ENCODE data around the gene ZNF2.

ZNF2 gene

GRCh38 chr2:95204396-95204795 lies 38.8 kb downstream of the ZNF2 start:
- in situ Hi-C loops (cut with MboI; ENCODE audit: low sequenced_read_pairs) = no loop called here

GRCh38 chr2:95206096-95206495 lies 40.5 kb downstream of the ZNF2 start:
- in situ Hi-C loops (cut with MboI; ENCODE audit: low sequenced_read_pairs) = no loop called here

- in situ Hi-C loops (cut with MboI; ENCODE audit: low sequenced_read_pairs) = no loop called here
Observed at GRCh38 chr2:95207111-95207961, 41.7 kb downstream of the ZNF2 start, which contains the start of gene ZNF892. TSS of gene ZNF892 (plus strand) at chr2:95207521. CDS start at chr2:95207816, 295 bp downstream.

- in situ Hi-C loops (cut with MboI; ENCODE audit: low sequenced_read_pairs) = no loop called here
Observed at GRCh38 chr2:95208106-95208505, 42.5 kb downstream of the ZNF2 start.

DNA sequence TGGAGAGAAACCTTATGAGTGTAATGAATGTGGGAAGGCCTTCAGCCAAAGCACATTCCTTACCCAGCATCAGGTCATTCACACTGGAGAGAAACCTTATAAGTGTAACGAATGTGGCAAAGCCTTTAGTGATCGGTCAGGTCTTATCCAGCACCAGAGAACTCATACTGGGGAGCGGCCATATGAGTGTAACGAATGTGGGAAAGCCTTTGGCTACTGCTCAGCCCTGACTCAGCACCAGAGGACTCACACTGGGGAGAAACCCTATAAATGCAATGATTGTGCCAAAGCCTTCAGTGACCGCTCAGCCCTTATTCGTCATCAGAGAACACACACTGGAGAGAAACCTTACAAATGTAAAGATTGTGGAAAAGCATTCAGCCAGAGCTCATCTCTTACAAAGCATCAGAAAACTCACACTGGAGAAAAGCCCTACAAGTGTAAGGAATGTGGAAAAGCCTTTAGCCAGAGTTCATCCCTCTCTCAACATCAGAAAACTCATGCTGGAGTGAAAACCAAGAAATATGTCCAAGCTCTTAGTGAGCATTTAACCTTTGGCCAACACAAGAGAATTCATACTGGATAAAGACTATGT lies 49.5 kb downstream of the ZNF2 start:
- in situ Hi-C loops (cut with MboI; ENCODE audit: low sequenced_read_pairs) = no loop called here

DNA sequence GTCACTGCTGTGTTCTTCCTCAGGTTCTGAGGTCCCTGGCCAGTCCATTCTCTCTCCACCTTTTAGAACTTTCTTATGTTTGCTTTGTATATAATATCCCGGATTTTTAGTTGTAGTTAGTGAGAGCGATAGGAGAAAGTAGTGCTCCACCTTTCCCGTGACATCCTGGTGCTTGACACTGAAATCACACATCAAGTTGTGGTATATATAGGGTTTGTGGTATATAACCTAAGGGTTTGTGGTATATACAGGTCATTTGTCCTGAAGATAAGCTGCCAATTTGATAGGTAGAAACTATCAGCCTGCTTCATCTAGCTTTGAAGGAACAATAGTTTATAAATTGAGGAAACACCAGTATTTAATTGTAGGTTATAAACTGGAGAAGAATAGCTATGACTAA lies 54.8 kb downstream of the ZNF2 start:
- in situ Hi-C loops (cut with MboI; ENCODE audit: low sequenced_read_pairs) = no loop called here

DNA sequence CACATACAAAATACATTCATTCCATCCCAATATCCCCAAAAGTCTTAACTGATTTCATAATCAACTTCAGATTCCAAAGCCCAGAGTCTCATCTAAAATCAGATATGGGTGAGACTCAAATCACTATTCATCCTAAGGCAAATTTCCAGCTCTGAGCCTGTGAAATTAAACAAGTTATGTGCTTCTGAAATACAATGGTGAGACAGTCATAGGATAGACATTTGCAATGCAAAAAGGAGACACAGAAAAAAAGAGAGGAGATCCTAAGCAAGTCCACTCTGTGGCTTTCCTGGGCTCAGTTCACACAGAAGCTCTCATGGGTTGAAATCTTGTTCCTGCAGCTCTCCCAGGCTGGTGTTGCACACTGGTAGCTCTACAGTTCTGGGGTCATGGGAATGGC lies 60.0 kb downstream of the ZNF2 start:
- in situ Hi-C loops (cut with MboI; ENCODE audit: low sequenced_read_pairs) = no loop called here

- in situ Hi-C loops (cut with MboI; ENCODE audit: low sequenced_read_pairs) = no loop called here
Observed at GRCh38 chr2:95231723-95232122, 66.1 kb downstream of the ZNF2 start.

DNA sequence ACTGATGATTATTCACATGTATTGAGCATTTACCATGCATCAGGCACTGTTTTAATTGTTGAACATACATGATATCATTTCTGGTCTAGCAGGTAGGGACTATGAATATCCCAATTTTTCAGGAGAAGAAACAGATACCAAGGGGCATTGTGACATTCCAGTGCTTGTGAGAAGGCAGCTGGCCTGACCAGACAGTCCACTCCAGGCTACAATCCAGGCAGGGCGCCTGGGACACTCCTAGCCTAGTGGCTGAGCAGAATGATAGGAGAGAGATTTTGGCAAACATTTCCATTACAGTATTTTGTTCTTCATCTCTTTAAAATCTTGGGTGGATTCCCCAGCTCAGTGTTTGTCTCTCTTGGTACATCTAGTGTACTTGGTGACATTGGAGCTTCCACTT lies 66.6 kb downstream of the ZNF2 start:
- in situ Hi-C loops (cut with MboI; ENCODE audit: low sequenced_read_pairs) = no loop called here
